HG02642 (cell line): ENCODE results near the gene NPFFR1.

Source experiments
- ATAC-seq: cut with Tn5 transposase; IDR thresholded peaks from one replicate; pipeline ENCODE4 v1.9.1; 2021; ENCODE audit warnings: mild to moderate bottlenecking; ENCODE audit not compliant: unreplicated experiment, poor library complexity

The NPFFR1 gene

DNA sequence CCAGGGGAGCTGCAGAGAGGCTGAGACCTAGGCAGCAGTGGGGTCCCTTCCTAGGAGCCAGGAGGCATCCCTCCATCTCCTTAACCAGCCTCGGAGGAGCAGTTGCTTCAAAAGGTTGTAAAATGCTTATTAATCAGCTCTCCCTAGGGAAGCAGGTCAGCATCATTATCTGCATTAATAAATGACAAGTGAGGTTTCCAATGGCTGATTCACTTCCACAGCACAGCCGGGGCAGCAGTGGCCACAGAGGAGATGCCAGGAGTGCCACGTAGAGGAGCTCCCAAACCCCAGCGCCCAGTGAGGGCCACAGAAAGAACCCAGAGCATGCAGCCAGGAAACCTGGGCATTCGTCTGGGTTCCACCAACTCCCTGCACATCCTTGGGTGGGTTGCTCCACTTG is 8.2 kb upstream of the NPFFR1 start:
- no peak for ATAC-seq

DNA sequence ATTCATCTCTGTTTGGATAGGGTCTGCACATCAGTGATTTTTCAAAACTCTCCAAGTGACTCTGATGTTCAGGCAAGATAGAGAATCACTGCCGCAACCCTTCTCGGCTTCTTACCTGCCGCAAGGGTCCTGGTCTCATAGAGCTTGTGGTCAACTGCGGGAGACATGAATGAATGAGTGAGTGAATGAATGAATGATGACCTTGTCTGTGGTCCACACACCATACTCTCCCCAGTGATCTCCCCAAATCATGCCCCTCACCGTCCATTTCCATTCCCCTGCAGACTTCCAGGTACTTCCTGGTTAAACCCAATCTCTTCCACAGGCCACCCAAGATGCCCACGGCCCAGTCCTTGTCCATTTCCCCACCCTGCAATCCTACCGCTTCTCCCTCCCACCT is 5.9 kb upstream of the NPFFR1 start:
- no peak for ATAC-seq

DNA sequence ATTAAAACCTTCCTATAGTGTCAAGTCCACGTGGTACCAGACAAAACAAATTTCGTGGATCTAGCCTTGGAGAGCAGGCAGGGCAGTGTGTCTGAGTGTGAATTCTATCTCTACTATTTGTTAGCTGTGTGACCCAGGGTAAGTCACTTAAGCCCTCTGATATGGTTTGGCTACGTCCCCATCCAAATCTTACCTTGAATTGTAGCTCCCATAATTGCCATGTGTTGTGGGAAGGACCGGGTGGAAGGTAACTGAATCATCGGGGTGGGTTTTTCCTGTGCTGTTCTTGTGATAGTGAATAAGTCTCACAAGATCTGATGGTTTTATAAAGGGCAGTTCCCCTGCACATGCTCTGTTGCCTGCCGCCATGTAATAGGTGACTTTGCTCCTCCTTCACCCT is 2.8 kb upstream of the NPFFR1 start:
- ATAC-seq: no peak

- ATAC-seq: no peak
Observed at GRCh38 chr10:70285476-70285831, 1.6 kb upstream of the NPFFR1 start.

GRCh38 chr10:70284542-70285475 is 1.0 kb upstream of the NPFFR1 start:
- no peak for ATAC-seq

- no peak for ATAC-seq
Observed at GRCh38 chr10:70283071-70283444, 746 bp downstream of the NPFFR1 start.

DNA sequence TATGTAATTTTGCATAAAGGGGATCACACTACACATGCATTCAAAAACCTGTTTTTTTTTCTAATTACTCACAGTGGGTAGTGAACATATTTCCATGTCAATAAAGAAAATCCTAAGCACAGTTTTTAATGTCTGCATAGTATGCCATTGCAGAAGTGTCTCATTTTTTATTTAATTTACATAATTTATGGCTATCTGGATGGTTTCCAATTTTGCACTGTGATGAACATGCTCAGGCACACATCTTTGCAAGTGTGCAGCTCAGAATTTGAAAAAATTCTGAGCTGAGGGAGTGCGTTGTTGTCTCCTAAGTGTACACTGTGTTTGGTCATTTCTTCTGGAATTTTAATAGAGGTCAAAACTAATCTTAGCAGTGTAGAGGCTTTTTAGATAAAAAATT is 2.2 kb downstream of the NPFFR1 start:
- ATAC-seq: no peak

GRCh38 chr10:70280099-70280498 is 3.7 kb downstream of the NPFFR1 start:
- no peak for ATAC-seq

- ATAC-seq: no peak
Observed at GRCh38 chr10:70277396-70278030, 6.3 kb downstream of the NPFFR1 start.

DNA sequence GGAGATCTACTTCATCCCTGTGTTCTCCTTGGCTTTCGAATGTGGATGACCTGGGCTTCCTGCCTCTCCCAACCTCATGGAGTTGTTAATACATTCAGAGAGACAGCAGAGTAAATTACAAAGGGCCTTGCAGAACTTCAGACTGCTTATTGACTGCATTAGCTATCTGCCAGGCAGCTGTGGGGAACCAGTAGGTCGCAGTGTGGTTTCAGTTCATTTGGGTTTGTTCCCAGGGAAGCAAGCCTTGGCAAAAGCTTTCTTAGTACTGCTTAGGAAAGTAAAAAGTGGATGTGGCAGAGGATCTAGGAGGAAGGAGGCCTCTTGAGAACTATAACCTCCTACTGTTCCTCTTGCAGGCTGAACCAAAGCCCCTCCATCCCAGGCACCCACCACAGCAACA is 9.2 kb downstream of the NPFFR1 start:
- ATAC-seq: no peak

- ATAC-seq: peak; percentile 51
Observed at GRCh38 chr10:70272925-70273316, 10.9 kb downstream of the NPFFR1 start.

DNA sequence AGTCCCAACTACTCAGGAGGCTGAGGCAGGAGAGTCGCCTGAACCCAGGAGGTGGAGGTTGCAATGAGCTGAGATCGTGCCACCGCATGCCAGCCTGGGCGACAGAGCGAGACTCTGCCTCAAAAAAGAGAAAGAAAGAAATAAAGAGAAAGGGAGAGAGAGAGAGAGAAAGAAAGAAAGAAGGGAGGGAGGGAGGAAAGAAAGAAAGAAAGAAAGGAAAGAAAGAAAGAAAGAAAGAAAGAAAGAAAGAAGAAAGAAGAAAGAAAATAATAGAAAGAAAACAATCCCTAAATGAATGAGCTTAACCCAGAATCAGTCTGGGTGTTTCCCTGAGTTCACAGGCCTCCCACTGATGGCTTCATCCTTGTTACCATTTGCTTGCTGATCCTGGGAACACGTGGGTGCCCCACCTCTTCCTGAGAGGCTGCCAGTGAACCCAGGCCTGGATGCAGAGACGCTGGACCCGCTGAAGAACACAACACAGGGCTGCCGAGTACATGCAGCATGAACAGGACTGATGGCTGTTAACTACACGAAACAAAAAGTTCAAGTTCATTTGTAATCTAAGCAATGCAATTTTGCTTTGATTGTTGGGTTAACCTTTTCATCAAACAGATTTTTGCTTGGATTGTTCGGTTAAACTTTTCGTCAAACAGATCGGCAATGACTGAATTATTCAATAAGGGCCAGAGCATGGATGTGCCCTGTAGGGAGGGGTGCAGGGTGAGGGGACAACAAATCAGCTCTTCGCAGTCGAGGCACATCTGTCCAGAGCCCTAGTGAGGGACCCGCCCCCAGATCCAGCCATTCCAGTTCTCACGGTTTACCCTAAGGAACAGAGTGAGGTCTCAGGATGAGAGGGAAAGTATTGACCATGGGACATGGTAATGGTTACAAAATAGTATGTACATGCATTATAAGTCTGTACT is 11.5 kb downstream of the NPFFR1 start:
- no peak for ATAC-seq

DNA sequence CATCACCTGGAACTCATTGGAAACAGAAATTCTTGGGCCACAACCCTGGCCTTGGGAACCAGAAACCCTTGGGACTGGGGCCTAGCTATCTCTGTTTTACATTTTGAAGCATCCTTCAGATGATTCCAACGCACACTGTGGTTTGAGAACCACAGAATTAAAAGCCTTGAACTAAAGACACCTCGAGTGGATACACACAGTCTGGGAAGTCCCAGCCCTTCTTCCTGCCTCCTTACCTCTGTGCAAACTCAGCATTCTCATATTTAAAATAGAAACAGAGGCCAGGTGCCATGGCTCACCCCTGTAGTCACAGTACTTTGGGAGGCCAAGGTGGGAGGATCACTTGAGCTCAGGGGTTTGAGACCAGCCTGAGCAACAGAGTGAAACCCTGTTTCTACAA is 12.9 kb downstream of the NPFFR1 start:
- no peak for ATAC-seq

DNA sequence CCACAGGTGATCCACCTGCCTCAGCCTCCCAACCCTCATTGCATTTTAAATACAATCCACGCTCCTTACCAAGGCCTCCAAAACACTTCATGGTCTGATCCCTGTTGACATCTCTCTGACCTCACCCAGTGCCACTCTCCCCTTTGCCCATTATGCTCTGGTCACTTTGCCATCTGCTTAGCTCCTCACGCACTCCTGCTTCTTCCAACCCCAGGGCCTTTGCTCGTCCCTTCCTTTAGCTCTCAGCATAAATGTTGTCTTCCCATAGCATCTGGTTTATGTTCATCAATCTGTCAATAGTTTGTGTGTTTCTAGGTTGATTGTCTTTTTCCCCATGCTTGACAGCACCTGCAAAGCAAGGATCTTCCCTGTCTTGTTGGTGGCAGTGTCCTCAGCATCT is 14.1 kb downstream of the NPFFR1 start:
- no peak for ATAC-seq

DNA sequence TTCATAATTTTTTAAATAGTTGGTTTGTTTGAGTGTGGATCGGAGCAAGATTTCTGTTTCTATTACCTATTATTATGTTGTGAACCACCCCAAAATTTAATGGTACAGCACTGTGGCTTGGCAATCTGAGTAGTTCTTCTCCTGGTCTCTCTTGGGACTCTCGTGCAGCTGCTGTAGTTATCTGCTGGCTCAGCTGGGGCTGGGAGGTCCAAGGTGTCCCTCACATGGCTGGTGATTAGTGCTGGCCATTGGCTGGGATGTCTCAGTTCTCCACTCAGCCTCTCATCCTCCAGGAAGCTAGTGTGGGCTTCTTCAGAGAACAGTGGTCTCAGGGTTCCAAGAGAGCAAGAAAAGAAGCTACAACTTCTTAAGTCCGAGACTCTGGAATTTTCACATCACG is 15.4 kb downstream of the NPFFR1 start:
- no peak for ATAC-seq

- ATAC-seq: no peak
Observed at GRCh38 chr10:70267161-70267933, 16.5 kb downstream of the NPFFR1 start.

DNA sequence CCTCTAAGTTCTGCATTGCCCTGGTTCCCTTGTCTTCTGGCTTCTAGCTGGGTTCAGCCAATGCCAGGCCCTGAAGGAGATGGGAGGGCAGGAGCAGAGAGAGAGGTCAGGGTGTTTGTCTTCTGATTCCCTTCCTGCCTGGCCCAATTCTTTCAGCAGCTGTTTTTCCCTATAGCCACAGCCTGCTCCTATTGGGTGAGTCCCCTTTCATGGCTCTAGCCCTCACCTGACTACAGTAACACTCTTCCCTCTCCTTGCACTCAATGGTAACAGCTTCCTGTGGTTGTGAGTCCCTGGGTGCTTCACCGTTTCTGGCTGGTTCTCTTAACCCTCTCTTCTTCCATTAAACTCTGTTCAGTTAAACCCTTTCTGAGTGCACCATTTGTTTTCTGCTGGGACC is 17.1 kb downstream of the NPFFR1 start:
- no peak for ATAC-seq

DNA sequence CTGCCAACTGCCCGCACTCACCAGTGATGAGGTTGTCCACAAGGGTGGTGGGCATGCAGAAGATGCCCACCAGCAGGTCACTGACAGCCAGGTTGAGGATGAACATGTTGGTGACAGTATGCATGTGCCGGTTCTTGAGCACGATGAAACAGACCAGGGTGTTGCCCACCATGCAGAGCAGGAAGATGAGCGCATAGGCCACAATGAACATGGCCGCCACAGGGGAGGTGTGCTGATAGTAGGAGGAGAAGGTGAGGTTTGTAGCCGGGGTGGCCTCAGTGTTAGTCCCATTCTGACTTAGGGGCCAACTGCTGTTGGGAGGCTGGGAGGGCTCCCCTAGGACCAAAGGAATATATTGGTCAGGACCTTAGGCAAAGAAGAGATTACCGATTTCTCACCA is 17.7 kb downstream of the NPFFR1 start:
- ATAC-seq: no peak

- ATAC-seq: no peak
Observed at GRCh38 chr10:70265032-70265689, 18.6 kb downstream of the NPFFR1 start.

DNA sequence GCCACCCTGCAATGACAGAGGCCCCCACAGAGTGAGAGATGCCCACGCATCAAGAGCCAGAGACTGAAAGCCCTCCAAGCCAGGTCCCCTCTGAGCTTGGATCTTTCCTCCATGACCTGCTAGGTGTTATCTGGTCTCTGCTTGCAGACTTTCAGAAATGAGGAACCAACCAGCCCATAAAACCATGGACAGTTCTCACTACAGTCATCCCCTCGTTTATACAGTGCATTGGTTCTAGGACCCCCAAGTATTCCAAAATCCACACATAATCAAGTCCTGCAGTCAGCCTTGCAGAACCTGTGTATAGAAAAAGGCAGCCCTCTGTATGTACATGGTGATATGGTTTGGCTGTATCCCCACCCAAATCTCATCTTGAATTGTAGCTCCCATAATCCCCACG is 23.1 kb downstream of the NPFFR1 start:
- no peak for ATAC-seq
